Stimulated activated naive CD4-positive, alpha-beta T cell treated with Interleukin-2 at 50 U/mL for 16 hours (primary cell): ENCODE data around the gene PRKAG2.

ENCODE experiments used
- DNase-seq: peaks from one replicate; lab custom pipeline; 2025; lab: John Stamatoyannopoulos, UW

The PRKAG2 gene

DNA sequence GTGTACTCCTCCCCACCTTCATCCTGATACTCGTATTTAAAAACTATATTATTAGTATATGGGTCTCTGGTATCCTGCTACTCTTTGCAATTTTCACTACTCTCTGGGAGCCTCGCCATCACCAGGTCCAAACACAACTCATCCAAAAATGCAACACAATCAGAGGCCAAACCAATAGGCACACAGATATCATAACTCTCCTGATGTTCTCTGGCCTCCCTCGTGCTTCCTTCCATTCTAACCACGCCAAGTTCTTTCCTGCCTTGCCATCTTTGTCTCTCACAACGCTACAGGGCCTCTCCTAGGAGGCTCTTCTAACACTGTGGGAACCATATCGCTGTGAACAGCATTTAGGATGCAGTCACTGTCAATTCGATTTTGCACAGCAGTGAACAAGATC, 364.6 kb downstream of the PRKAG2 start:
- DNase-seq = no peak

DNA sequence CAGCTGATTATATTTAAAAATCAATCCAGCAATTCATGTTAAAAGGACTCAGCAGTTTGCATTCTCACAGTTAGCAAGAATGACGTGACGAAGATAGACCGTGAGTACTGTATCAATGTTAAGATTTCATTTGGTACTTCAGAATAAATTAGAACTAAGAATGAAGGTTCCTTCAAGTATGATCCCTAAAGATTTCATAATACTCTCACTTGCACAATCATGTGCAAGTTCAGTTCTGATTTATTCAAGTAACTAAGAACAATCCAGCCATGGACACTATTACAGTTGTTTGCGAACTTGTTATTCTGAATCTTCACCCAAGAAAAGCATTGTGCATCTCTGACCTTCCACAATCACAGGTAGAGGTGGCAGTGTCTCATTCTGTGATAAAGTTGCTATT, 365.0 kb downstream of the PRKAG2 start:
- DNase-seq = no peak

- no peak for DNase-seq
These were observed 365.6 kb downstream of the PRKAG2 start for GRCh38 chr7:151511270-151511669.

DNA sequence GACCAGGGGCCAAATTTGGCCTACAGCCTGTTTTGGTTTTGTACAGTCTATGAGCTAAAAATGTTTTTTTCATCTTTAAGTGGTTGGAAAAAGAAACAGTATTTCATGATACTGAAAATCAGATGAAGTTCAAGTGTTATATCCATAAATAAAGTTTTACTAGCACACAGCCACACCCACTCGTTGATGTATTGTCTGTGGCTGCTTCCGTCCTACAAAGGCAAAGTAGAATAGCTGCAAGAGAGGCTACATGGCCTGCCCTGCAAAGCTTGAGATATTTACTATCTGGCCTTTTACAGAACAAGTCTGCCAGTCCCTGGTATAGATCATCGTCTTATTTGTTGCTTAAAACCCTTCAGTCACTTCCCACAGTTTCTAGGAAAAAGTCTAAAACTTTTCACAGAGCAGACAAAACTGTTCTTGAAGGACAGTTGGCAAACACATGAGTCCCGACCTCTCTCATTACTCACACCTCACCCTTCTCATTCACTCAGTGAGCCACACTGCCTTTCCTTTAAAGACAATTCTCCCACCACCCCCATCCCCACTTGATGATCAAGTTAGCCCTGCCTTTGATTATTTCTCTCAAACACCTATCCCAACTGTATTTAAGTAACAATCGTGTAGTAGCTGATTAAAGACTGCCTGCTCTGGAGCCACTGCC, 367.1 kb downstream of the PRKAG2 start:
- DNase-seq = no peak

DNA sequence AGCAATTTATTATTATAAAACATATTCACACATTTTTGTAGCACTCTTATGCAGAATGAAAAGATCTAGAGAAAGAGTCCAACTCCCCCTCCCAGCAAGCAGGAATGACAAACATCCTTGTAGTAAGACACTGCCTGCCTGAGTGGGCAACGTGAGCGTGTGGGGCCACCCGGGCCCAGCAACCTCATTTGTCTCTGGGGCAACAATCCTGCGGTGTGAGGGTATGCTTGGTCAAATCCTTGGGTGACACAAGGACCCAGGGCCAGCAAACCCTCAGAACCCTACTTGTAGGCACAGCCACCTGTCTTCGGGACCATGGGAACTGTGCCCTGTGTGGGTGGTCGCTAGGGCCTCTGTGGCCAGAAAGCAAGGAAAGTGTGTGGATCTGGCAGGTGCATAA, 367.9 kb downstream of the PRKAG2 start:
- no peak for DNase-seq

- no peak for DNase-seq
These were observed 369.1 kb downstream of the PRKAG2 start for GRCh38 chr7:151507806-151508205.

- DNase-seq = no peak
These were observed 370.0 kb downstream of the PRKAG2 start for GRCh38 chr7:151506901-151507382.
